WI38 (cell line): Measurements from ENCODE around the gene CDK15.

Experiments
- H3K4me3 ChIP-seq: 2 replicates; pipeline ENCODE4 v1.5.1; 2011; ENCODE audit warnings: low read depth, mild to moderate bottlenecking, control low read depth, low read length
- TF ChIP-seq, protein P1 (sequence below): IDR thresholded peaks from 2 replicates; pipeline ENCODE4 v1.5.1; 2012; ENCODE audit warnings: low read depth, mild to moderate bottlenecking, control low read depth, low read length

CDK15 gene

DNA sequence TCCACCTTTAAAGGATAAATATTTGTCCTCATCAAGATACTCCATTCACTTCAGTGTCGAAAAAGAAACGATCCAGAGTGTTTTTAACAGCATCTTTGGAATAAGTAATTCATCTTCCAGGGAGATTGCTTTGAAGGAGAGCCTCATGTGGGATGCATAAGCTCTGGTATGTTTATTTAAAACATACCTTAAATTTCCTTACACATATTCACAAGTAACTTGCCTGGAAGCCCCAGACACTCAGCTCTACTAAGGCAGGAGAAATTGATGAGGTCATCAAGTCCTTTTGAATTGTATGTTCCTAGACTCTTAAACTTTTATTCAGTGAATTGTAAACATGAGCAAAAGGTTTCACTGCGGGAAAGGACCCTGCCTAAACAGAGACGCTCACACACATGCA is 103.0 kb downstream of the CDK15 start:
- TF ChIP-seq, protein P1, sequence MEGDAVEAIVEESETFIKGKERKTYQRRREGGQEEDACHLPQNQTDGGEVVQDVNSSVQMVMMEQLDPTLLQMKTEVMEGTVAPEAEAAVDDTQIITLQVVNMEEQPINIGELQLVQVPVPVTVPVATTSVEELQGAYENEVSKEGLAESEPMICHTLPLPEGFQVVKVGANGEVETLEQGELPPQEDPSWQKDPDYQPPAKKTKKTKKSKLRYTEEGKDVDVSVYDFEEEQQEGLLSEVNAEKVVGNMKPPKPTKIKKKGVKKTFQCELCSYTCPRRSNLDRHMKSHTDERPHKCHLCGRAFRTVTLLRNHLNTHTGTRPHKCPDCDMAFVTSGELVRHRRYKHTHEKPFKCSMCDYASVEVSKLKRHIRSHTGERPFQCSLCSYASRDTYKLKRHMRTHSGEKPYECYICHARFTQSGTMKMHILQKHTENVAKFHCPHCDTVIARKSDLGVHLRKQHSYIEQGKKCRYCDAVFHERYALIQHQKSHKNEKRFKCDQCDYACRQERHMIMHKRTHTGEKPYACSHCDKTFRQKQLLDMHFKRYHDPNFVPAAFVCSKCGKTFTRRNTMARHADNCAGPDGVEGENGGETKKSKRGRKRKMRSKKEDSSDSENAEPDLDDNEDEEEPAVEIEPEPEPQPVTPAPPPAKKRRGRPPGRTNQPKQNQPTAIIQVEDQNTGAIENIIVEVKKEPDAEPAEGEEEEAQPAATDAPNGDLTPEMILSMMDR = no peak
- peak overlapping the region; percentile 48 for H3K4me3 ChIP-seq

DNA sequence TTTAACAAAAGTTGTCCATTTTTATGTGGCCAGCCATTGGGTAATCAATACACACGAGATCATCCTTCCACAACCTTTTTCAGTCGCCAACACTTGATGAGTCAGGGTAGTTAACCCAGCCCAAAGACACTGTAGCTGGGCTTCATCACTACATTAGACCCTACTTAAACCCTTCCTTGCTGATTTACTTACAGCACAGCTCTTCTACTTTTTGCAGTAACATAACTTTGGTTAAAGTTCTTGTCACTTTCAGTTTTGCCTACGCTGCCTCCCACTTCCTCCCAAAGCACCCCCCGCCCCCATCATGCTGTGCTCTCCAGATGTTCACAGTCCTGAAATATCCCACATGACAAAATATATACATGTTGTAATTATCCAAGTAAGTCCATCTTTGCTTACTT is 103.6 kb downstream of the CDK15 start:
- TF ChIP-seq, protein P1 = no peak
- peak overlapping the region; percentile 48 for H3K4me3 ChIP-seq

DNA sequence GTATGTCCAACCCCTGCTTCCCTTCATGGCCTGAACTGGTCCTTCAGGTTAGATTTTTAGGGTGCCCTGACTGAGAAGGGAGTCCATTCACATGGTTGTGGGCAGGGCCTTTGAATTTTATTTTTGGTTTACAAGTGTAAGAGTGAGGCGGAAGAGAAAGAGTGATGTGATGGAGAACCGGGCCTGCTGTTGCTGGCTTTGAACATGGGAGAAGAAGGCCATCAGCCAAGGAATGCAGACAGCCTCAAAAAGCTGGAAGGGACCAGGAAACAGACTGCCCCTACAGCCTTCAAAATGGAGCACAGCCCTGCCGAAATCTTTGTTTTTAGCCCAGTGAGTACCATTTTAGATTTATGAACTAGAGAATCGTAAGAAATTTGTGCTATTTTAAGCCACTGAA is 105.0 kb downstream of the CDK15 start:
- H3K4me3 ChIP-seq = no peak overlapping the region
- TF ChIP-seq, protein P1 = no peak

DNA sequence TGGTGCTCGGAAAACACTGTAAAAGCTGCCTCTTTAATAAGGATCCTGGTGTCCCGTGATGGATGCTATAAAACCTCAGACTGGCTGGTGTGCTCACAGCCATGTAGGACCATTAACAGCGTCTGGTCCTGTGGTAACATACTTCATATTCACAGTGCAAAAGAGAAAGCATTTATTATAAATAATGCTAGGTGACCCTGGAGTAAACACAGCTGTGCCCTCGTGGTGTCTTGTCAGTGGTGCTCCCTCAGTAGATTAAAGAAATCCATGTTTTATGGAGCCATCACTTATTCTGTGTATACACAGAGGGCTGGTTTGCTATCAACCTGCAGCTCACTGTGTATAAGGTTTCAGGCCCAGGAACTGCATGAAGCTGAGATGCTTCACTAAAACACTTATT is 106.9 kb downstream of the CDK15 start:
- TF ChIP-seq, protein P1 = no peak
- no peak overlapping the region for H3K4me3 ChIP-seq

DNA sequence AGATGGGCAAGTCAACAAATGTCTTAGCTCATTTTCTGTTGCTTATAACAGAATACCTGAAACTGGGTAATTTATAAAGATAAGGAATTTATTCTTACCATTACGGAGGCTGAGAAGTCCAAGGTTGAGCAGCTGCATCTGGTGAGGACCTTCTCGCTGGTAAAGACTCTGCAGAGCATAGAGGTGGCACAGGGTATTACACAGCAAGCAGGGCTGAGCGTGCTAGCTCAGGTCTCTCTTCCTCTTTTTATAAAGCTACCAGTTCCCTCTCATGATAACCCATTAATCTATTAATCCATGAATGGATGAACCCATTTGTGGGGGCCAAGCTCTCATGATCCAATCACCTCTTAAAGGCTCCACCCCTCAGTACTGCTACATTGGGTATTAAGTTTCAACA is 109.1 kb downstream of the CDK15 start:
- TF ChIP-seq, protein P1 = no peak
- H3K4me3 ChIP-seq = no peak overlapping the region

DNA sequence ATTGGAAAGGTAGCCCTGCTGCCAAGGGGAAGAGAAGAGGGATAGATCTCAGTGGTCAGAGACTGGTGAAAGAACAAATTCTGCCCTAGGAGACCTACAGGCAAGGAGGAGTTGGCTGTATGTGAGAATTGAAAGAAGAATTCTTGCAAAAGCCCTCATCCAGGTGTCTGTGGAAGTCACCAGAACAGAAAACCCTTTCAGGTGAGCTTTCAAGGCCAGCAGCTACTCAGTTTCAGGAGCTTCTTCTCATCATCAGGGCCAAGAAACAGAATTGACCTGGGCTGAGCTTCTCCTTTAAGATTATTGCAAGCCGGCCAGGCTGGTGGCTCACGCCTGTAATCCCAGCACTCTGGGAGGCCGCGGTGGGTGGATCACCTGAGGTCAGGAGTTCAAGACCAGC is 110.2 kb downstream of the CDK15 start:
- no peak overlapping the region for H3K4me3 ChIP-seq
- TF ChIP-seq, protein P1 = no peak

DNA sequence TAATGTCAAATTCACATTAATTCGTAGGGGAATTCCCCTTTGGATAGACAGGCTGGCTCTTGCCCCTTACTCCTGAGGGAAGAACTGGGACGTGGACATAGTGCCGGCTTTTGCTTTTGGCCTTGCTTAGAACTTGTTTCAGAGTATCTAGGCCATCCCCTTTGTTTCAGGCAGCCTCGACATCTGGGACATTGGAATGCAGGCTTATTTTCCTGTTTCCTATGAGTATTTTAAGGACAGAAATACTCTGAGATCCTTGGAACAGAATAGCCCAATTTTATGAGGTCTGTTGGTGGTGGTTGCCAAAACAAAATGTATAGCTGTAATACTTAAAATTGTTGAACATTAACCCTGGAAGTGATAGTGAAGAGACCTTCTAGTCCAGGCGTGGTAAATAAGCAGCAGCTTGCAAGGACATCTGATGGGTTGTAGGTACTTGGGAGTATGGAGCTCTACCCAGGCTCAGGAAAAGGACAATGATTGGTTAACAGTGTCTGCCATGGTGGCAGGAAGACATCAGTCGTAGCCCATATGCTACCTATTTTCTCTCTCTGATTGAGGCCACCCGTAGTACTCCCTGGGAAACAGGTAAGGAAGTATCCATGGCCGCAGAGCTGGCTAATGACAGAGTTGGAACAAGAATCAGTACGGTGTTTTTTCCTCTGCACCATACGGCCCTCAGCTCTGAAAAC is 112.4 kb downstream of the CDK15 start:
- H3K4me3 ChIP-seq = no peak overlapping the region
- TF ChIP-seq, protein P1 = no peak
